Measurements from ENCODE around the gene TTC13. TPM values are rescaled to one million over a fixed set of nuclear protein-coding genes. Genes with fewer than 3 reads are reported as not detected.

TTC13 gene
- total and polyA plus RNA-seq, 2 of the 13 experiments (the other 11 are each of a cell fraction or from before 2014, with no cell fraction given), result 5.8 to 15.9 TPM

DNA sequence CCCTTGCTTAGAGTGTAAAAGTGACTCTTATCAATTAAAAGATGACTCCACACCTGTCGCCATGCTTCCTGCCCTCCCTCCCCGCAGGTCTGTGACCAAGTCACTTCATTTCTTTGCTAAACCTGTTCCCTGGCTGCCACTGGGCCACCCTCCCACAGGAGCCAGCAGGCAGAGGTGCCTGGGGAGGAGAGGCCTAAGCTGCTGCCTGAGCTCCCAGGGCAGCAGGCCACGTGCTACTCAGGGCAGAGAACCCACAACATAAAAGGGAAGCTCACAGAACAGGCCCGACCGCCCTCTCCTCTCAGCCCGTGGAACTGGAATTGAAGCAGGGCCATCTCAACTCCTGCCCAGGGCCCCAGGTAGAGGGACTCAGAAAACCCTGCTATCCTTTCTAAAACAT, 115.2 kb downstream of the TTC13 start:
- Histone ChIP-seq H3K4me3 (replicated peaks in 1 of 3; ENCODE audit: insufficient read depth in 1 of 3, low read depth in 2 of 3, low read length in 3 of 3) (no peak overlapping the region), H3K9ac (ENCODE audit: insufficient read depth, low read depth, low read length) (no peak overlapping the region), H3K9me3 (ENCODE audit: low read length) (no peaks in the 10 kb centered on the region), H4K20me1 (ENCODE audit: insufficient read depth, low read length) (no peaks in the 10 kb centered on the region), H3K79me2 (ENCODE audit: insufficient read depth, low read length) (peaks cover 36% of the 10 kb centered on the region), H3K4me2 (ENCODE audit: low read depth, low read length) (no peak overlapping the region), H3K4me1 (ENCODE audit: insufficient read depth, low read length) (peaks cover 48% of the 10 kb centered on the region), H3K27me3 (ENCODE audit: control insufficient read depth in 1 of 2, insufficient read depth in 2 of 2, low read length in 2 of 2) (no peaks in the 10 kb centered on the region), H3K27ac (ENCODE audit: extremely low read length, insufficient read depth, low read length) (no peak overlapping the region), H2AFZ (ENCODE audit: low read length) (no peak overlapping the region), H3K36me3 (replicated peaks in 1 of 2; ENCODE audit: control insufficient read depth in 1 of 2, insufficient read depth in 2 of 2, low read length in 2 of 2) (peaks cover 0 to 2% of the 10 kb centered on the region in 2 experiments; a peak in 3 of 5 replicates)
- DNase-seq (ENCODE audit: low spot score), result no peak
- ATAC-seq, result no peak
- 91% methylated on average over 2 of the region's 6 CpGs for WGBS (ENCODE audit: low lambda C conversion rate)
- FAIRE-seq, result no peak
- ChIA-PET POLR2A (no interaction called here), CTCF (ENCODE audit: low intra/inter-chr PET ratio, low total read pairs) (no interaction called here)
- intact Hi-C loops (cut with micrococcal nuclease; ENCODE audit: unreplicated experiment) (no loop called here), in situ Hi-C loops (cut with HindIII; ENCODE audit: extremely low pct_ligation_motif_present, low pct_unique_long_range_greater_than_20kb) (no loop called here)
- TF ChIP-seq NPAS2 (CRISPR knock-in tag; IDR thresholded peaks at IDR 0.05; ENCODE audit: borderline replicate concordance), result no peak
- no peak for TF ChIP-seq ZNF737 (CRISPR knock-in tag; IDR thresholded peaks at IDR 0.05; ENCODE audit: borderline replicate concordance)
- TF ChIP-seq ZC3H13 (CRISPR knock-in tag; IDR thresholded peaks at IDR 0.05), result no peak
- TF ChIP-seq, protein P1, sequence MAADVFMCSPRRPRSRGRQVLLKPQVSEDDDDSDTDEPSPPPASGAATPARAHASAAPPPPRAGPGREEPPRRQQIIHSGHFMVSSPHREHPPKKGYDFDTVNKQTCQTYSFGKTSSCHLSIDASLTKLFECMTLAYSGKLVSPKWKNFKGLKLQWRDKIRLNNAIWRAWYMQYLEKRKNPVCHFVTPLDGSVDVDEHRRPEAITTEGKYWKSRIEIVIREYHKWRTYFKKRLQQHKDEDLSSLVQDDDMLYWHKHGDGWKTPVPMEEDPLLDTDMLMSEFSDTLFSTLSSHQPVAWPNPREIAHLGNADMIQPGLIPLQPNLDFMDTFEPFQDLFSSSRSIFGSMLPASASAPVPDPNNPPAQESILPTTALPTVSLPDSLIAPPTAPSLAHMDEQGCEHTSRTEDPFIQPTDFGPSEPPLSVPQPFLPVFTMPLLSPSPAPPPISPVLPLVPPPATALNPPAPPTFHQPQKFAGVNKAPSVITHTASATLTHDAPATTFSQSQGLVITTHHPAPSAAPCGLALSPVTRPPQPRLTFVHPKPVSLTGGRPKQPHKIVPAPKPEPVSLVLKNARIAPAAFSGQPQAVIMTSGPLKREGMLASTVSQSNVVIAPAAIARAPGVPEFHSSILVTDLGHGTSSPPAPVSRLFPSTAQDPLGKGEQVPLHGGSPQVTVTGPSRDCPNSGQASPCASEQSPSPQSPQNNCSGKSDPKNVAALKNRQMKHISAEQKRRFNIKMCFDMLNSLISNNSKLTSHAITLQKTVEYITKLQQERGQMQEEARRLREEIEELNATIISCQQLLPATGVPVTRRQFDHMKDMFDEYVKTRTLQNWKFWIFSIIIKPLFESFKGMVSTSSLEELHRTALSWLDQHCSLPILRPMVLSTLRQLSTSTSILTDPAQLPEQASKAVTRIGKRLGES (CRISPR knock-in tag; IDR thresholded peaks at IDR 0.05; ENCODE audit: borderline replicate concordance), result no peak
- TF ChIP-seq ZNF724P (CRISPR knock-in tag; IDR thresholded peaks at IDR 0.05; ENCODE audit: borderline replicate concordance), result no peak
- no peak for TF ChIP-seq FLYWCH1 (CRISPR knock-in tag; IDR thresholded peaks at IDR 0.05)
- no peak for TF ChIP-seq ZFP37 (CRISPR knock-in tag; IDR thresholded peaks at IDR 0.05; ENCODE audit: borderline replicate concordance)
- no peak for TF ChIP-seq ZMYM2 (CRISPR knock-in tag; IDR thresholded peaks at IDR 0.05)
- no peak for TF ChIP-seq MTF2 (CRISPR knock-in tag; IDR thresholded peaks at IDR 0.05; ENCODE audit: borderline replicate concordance)
- no peak for TF ChIP-seq KMT2B (CRISPR knock-in tag; IDR thresholded peaks at IDR 0.05)
- BruUV-seq (replicated peaks), result no TSS peak
